HepG2 (cell line): ENCODE measurements around the gene MID1. TPM values are rescaled to one million over a fixed set of nuclear protein-coding genes. Genes with fewer than 3 reads are reported as not detected.

Experiments used
- ATAC-seq: fragments of 200-7000 bp; cut with Tn5 transposase; 3 replicates; pipeline ENCODE4 v1.9.1; 2020; ENCODE audit warnings: mild to moderate bottlenecking, moderate library complexity
- BruUV-seq: library from RNA; stranded (reverse); fragments of 400-500 nt; replicated peaks from 2 replicates; lab custom pipeline; 2021; lab: Mats Ljungman, UMichigan
- CTCF ChIA-PET: fragments of 300-600 bp; formaldehyde crosslinking; extraction: SDS; loops from one replicate; lab custom pipeline; 2021; ENCODE audit warnings: low total read pairs, inconsistent platforms, low intra/inter-chr PET ratio; lab: Yijun Ruan, JAX
- POLR2A ChIA-PET: fragments of 350-600 bp; sonication (Branson Sonifier 250); formaldehyde crosslinking; loops from one replicate; lab custom pipeline; 2020; ENCODE audit warnings: antibody characterized with exemption, inconsistent platforms; lab: Yijun Ruan, JAX
- DNase-seq: peaks from one replicate; pipeline ENCODE4 v3.0.0-alpha.2; 2015; ENCODE audit warnings: low spot score
- FAIRE-seq: peaks from 3 replicates; lab custom pipeline; 2011; peaks lifted over from hg19 to GRCh38; lab: Jason Lieb, UNC
- H2AFZ ChIP-seq: one replicate; pipeline ENCODE4 v1.6.1; 2011; ENCODE audit warnings: low read length, inconsistent platforms
- H3K27ac ChIP-seq: fragments of 300-600 bp; 3 replicates; pipeline ENCODE4 v1.8.0; 2011; ENCODE audit warnings: mixed run types, mild to moderate bottlenecking, mixed read lengths, low read length, inconsistent platforms; ENCODE audit not compliant: insufficient read depth; ENCODE audit errors: extremely low read length
- H3K27me3 ChIP-seq, 2 experiments: fragments of 200-600 bp in 1 of 2; 2 replicates in 1 of 2; 3 replicates in 1 of 2; pipeline versions ENCODE4 v1.6.0 to v1.8.0; 2011; ENCODE audit warnings: low read length in 2 of 2, mild to moderate bottlenecking in 2 of 2, moderate library complexity in 2 of 2, inconsistent platforms in 1 of 2; ENCODE audit not compliant: insufficient read depth in 2 of 2, control insufficient read depth in 1 of 2
- H3K36me3 ChIP-seq, 2 experiments: fragments of 200-600 bp in 1 of 2; replicated peaks in 1 of 2; 2 replicates in 1 of 2; 3 replicates in 1 of 2; pipeline versions ENCODE4 v1.5.1 to v1.8.0; 2011; ENCODE audit warnings: low read length in 2 of 2, inconsistent platforms in 1 of 2; ENCODE audit not compliant: insufficient read depth in 2 of 2, control insufficient read depth in 1 of 2
- H3K4me1 ChIP-seq: 2 replicates; pipeline ENCODE4 v1.5.1; 2012; ENCODE audit warnings: low read length, inconsistent platforms; ENCODE audit not compliant: insufficient read depth
- H3K4me2 ChIP-seq: 2 replicates; pipeline ENCODE4 v1.6.0; 2011; ENCODE audit warnings: low read depth, low read length, inconsistent platforms
- H3K4me3 ChIP-seq, 3 experiments: fragments of 200-600 bp in 1 of 3; sonication (generic), shearing (Covaris generic) in 1 of 3; replicated peaks in 1 of 3; 2 replicates each; pipeline ENCODE4 v1.5.1; 2011 to 2016; ENCODE audit warnings: low read length in 3 of 3, inconsistent platforms in 2 of 3, low read depth in 2 of 3, mild to moderate bottlenecking in 2 of 3, control low read depth in 1 of 3, mixed read lengths in 1 of 3; ENCODE audit not compliant: insufficient read depth in 1 of 3
- H3K79me2 ChIP-seq: one replicate; pipeline ENCODE4 v1.6.1; 2011; ENCODE audit warnings: low read length, inconsistent platforms; ENCODE audit not compliant: insufficient read depth
- H3K9ac ChIP-seq: 2 replicates; pipeline ENCODE4 v1.6.0; 2011; ENCODE audit warnings: mild to moderate bottlenecking, low read depth, low read length, inconsistent platforms; ENCODE audit not compliant: insufficient read depth
- H3K9me3 ChIP-seq: 2 replicates; pipeline ENCODE4 v1.5.1; 2012; ENCODE audit warnings: mild to moderate bottlenecking, low read length
- H4K20me1 ChIP-seq: 2 replicates; pipeline ENCODE4 v1.6.0; 2011; ENCODE audit warnings: inconsistent platforms, mild to moderate bottlenecking, low read length, moderate library complexity; ENCODE audit not compliant: insufficient read depth
- ERF ChIP-seq: IDR thresholded peaks from 2 replicates; pipeline ENCODE4 v1.6.1; 2018; ENCODE audit warnings: missing biosample characterization, missing genetic modification reagents
- IRX3 ChIP-seq: sonication (generic); formaldehyde crosslinking; IDR thresholded peaks from 2 replicates; pipeline ENCODE4 v1.8.1; 2023; ENCODE audit warnings: mild to moderate bottlenecking, low read depth, missing genetic modification reagents, borderline replicate concordance
- KDM5B ChIP-seq: sonication (generic); formaldehyde crosslinking; IDR thresholded peaks from 2 replicates; pipeline ENCODE4 v1.4.0; 2020; ENCODE audit warnings: missing genetic modification reagents, mild to moderate bottlenecking, borderline replicate concordance
- MIER2 ChIP-seq: IDR thresholded peaks from 2 replicates; pipeline ENCODE4 v1.6.1; 2016; ENCODE audit warnings: missing biosample characterization, missing genetic modification reagents
- RFXAP ChIP-seq: sonication (generic); formaldehyde crosslinking; IDR thresholded peaks from 2 replicates; pipeline ENCODE4 v1.4.0; 2020; ENCODE audit warnings: missing genetic modification reagents, borderline replicate concordance
- SP1 ChIP-seq, 2 experiments: fragments of 450-650 bp in 1 of 2; sonication (generic) in 1 of 2; formaldehyde crosslinking in 1 of 2; IDR thresholded peaks; 2 replicates each; pipeline versions ENCODE4 v1.4.0 to v1.6.1; 2016 to 2020; ENCODE audit warnings: missing genetic modification reagents in 1 of 2
- ZBTB21 ChIP-seq: sonication (generic); formaldehyde crosslinking; IDR thresholded peaks from 2 replicates; pipeline ENCODE4 v1.4.0; 2020; ENCODE audit warnings: missing genetic modification reagents
- ZNF101 ChIP-seq: sonication (generic); formaldehyde crosslinking; IDR thresholded peaks from 2 replicates; pipeline ENCODE4 v1.4.0; 2020; ENCODE audit warnings: mild to moderate bottlenecking, low read depth, missing genetic modification reagents, borderline replicate concordance
- ZNF597 ChIP-seq: sonication (generic); formaldehyde crosslinking; IDR thresholded peaks from 2 replicates; pipeline ENCODE4 v1.5.0; 2020; ENCODE audit warnings: missing genetic modification reagents
- ZNF598 ChIP-seq: sonication (generic); formaldehyde crosslinking; IDR thresholded peaks from 2 replicates; pipeline ENCODE4 v1.5.1; 2020; ENCODE audit warnings: mild to moderate bottlenecking, missing genetic modification reagents, borderline replicate concordance
- ZNF772 ChIP-seq: sonication (generic); formaldehyde crosslinking; IDR thresholded peaks from 2 replicates; pipeline ENCODE4 v1.5.0; 2020; ENCODE audit warnings: mild to moderate bottlenecking, missing genetic modification reagents
- WGBS: methylation state at CpG from one replicate; pipeline ENCODE4 v1.1.6; 2017; ENCODE audit warnings: low lambda C conversion rate; 5-methylcytosine and 5-hydroxymethylcytosine counted together
- in situ Hi-C: cut with HindIII; loops from 2 replicates; pipeline ENCODE4 v1.10.0; 2017; ENCODE audit warnings: low pct_unique_long_range_greater_than_20kb; ENCODE audit not compliant: extremely low pct_ligation_motif_present
- intact Hi-C: fragments of 100-400 bp; cut with micrococcal nuclease; formaldehyde crosslinking; loops from one replicate; pipeline ENCODE4 v1.10.0; 2022; ENCODE audit not compliant: unreplicated experiment
- polyA plus RNA-seq, 8 experiments: library from polyadenylated mRNA; depleted of rRNA in 3 of 8; stranded (reverse) in 7 of 8; unstranded in 1 of 8; fragments of >200 nt; fragmentation: Illumina TruSeq in 4 of 8; extraction: Trizol in 4 of 8; gene quantifications; 2 replicates each; pipeline versions ENCODE4 v1.2.1 to v1.2.3, GENCODE V29; 2011 to 2016; ENCODE audit warnings: low read depth in 4 of 8, missing spikeins in 1 of 8, mixed read lengths in 1 of 8; ENCODE audit not compliant: insufficient read depth in 1 of 8
- total RNA-seq, 5 experiments: library from RNA; depleted of rRNA; stranded (reverse); fragments of >200 nt; fragmentation: Illumina TruSeq; extraction: Trizol; gene quantifications; 2 replicates each; pipeline ENCODE4 v1.2.3, GENCODE V29; 2016; ENCODE audit warnings: low read depth in 1 of 5
- TF ChIP-seq, protein P1 (sequence below): sonication (generic); formaldehyde crosslinking; IDR thresholded peaks from 2 replicates; pipeline ENCODE4 v1.4.0; 2020; ENCODE audit warnings: missing genetic modification reagents
- TF ChIP-seq, protein P2 (sequence below): sonication (generic); formaldehyde crosslinking; IDR thresholded peaks from 2 replicates; pipeline ENCODE4 v1.5.0; 2020; ENCODE audit warnings: missing genetic modification reagents
- TF ChIP-seq, protein P3 (sequence below): sonication (generic); formaldehyde crosslinking; IDR thresholded peaks from 2 replicates; pipeline ENCODE4 v1.5.0; 2020; ENCODE audit warnings: missing genetic modification reagents, mild to moderate bottlenecking, borderline replicate concordance

Gene MID1
- total and polyA plus RNA-seq, 2 of the 13 experiments (the other 11 are each of a cell fraction or from before 2014, with no cell fraction given) = 0.86 to 1.1 TPM

GRCh38 chrX:10533696-10534365 is 86.6 kb downstream of the MID1 start:
- H3K9me3 ChIP-seq = no peaks in the 10 kb centered on the region
- H3K9ac ChIP-seq = no peak overlapping the region
- 94% methylated on average over 1 of the region's 1 CpG for WGBS
- no peaks in the 10 kb centered on the region for H4K20me1 ChIP-seq
- ATAC-seq = no peak
- ChIA-PET POLR2A (no interaction called here), CTCF (no interaction called here)
- BruUV-seq = no TSS peak
- intact Hi-C loops = no loop called here
- peaks cover 30% of the 10 kb centered on the region for H3K4me1 ChIP-seq
- H3K4me3 ChIP-seq = no peak overlapping the region
- no peak overlapping the region for H2AFZ ChIP-seq
- no peaks in the 10 kb centered on the region for H3K79me2 ChIP-seq
- H3K27me3 ChIP-seq = no peaks in the 10 kb centered on the region
- no peaks in the 10 kb centered on the region for H3K36me3 ChIP-seq
- in situ Hi-C loops = no loop called here
- DNase-seq = no peak
- H3K27ac ChIP-seq = no peak overlapping the region
- no peak for FAIRE-seq
- TF ChIP-seq, protein P1, sequence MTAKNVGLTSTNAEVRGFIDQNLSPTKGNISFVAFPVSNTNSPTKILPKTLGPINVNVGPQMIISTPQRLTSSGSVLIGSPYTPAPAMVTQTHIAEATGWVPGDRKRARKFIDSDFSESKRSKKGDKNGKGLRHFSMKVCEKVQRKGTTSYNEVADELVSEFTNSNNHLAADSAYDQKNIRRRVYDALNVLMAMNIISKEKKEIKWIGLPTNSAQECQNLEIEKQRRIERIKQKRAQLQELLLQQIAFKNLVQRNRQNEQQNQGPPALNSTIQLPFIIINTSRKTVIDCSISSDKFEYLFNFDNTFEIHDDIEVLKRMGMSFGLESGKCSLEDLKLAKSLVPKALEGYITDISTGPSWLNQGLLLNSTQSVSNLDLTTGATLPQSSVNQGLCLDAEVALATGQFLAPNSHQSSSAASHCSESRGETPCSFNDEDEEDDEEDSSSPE (CRISPR knock-in tag) = no peak
- TF ChIP-seq, protein P2, sequence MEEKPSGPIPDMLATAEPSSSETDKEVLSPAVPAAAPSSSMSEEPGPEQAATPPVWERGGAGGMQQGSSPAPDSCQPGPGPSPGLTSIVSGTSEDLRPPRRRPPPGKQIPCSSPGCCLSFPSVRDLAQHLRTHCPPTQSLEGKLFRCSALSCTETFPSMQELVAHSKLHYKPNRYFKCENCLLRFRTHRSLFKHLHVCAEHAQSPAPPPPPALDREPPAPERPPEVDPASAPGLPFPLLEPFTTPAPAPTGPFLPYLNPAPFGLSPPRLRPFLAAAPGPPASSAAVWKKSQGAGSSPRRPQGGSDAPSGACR = no peak
- no peak for TF ChIP-seq SP1 (IDR thresholded peaks at IDR 0.05)
- TF ChIP-seq SP1 (CRISPR knock-in tag; IDR thresholded peaks at IDR 0.05) = no peak
- no peak for TF ChIP-seq ZNF598
- no peak for TF ChIP-seq ZNF772 (CRISPR knock-in tag)
- no peak for TF ChIP-seq MIER2 (CRISPR knock-in tag)
- TF ChIP-seq ZBTB21 (CRISPR knock-in tag) = no peak
- TF ChIP-seq, protein P3, sequence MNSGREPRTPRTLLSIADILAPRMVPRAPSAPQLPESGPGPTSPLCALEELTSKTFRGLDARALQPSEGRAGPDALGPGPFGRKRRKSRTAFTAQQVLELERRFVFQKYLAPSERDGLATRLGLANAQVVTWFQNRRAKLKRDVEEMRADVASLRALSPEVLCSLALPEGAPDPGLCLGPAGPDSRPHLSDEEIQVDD (CRISPR knock-in tag) = no peak
- TF ChIP-seq KDM5B = no peak
- TF ChIP-seq ZNF597 = no peak
- TF ChIP-seq ERF (CRISPR knock-in tag) = no peak
- no peak for TF ChIP-seq ZNF101 (CRISPR knock-in tag)
- TF ChIP-seq IRX3 = no peak
- TF ChIP-seq RFXAP (CRISPR knock-in tag) = no peak
- no peak overlapping the region for H3K4me2 ChIP-seq
